GM12874 (cell line): ENCODE measurements around the gene LRRC56.

Source experiments
- CTCF ChIP-seq: IDR thresholded peaks from 2 replicates; pipeline ENCODE4 v1.5.1; 2011; ENCODE audit warnings: low read depth, mild to moderate bottlenecking, control low read depth, low read length, moderate library complexity; ENCODE audit not compliant: insufficient read depth

Gene LRRC56

DNA sequence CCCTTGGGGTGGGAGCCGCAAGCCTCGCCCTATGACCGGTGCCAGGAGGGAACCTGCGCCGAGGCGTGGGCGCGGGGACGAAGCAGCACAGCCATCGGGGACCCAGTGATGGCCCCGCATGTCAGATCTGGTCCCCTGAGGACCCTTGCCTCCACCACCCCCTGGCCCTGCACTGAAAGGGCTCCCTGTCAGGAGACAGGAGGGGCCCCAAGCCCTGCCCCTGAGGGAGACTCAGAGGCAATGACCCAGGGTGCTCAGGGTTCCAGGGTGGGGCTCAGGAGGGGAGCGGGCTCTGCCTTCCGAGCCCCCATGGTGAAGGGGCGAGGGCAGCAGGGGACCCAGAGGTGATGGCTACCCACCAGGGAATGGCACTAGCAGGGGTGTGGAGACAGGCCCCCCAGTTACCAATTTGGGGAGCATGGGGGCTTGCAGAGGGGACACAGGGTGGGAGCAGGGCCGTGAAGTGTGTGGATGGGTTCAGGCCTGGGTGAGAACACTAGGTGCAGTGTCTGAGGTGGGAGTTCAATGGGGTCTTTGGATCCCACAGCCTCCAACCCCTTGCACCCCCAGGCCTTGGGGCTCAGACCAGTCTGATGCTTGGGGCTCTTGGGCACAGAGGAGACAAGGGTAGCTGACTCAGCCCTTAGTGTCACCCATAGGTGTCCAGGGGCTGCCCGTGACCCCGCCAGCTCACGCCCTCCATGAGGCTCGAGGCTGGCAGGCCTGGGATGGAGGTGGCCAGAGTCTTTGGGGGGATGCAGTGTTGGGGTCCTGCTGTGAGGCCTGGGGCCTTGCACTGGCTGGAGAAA, 499 bp downstream of the LRRC56 start:
- no peak for TF ChIP-seq CTCF

DNA sequence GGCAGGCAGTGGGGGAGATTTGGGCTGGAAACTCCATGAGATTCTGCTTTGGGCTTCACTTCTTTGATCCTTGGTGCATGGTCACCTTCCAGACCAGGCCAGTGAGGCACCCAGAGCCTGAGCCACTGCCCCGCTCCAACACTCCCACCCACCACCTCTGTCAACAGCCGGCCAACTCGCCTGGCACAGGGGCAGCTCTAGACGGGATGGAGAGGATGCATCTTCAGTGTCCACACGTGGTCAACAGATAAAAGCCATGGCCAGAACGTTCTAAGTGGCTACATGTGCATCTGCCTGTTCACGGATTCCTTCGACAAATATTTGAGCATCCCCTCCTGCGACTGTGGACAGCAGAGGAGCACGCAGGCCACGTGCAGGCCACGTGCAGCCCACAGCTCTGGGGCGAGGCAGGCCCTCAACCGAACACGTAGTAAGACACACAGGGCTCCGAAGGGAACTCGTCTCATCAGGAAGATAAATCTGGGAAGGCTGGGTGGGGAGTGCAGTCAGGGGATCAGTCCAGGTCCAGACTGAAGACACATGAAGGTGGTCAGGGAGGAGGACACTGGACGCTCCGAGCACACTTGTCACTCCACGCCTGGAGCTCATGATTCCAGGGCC, 1.2 kb downstream of the LRRC56 start:
- no peak for TF ChIP-seq CTCF

DNA sequence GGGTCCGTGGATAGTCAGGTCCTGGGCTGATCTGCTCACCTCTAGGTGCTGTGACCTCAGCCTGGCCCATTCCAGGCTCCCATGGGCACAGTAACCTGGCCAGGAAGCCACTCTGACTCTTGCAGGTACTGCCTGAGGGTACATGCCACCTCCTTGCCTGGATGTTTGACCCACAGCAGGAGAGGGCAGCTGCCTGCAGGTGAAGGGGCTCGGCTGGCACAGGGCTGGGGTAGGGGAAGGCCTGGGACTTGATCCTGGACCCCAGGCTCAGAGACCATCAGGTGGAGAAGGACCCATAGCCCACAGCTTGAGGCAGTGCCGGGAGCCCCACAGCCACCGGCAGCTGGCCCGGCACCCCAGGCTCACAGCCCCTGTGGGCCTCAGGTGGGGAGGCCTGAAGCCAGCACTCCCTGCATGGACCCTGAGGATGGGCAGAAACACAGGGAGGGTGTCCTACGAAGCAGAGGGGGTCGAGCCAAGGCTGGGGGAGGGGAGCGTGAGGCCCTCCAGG, 2.7 kb downstream of the LRRC56 start:
- TF ChIP-seq CTCF: no peak

DNA sequence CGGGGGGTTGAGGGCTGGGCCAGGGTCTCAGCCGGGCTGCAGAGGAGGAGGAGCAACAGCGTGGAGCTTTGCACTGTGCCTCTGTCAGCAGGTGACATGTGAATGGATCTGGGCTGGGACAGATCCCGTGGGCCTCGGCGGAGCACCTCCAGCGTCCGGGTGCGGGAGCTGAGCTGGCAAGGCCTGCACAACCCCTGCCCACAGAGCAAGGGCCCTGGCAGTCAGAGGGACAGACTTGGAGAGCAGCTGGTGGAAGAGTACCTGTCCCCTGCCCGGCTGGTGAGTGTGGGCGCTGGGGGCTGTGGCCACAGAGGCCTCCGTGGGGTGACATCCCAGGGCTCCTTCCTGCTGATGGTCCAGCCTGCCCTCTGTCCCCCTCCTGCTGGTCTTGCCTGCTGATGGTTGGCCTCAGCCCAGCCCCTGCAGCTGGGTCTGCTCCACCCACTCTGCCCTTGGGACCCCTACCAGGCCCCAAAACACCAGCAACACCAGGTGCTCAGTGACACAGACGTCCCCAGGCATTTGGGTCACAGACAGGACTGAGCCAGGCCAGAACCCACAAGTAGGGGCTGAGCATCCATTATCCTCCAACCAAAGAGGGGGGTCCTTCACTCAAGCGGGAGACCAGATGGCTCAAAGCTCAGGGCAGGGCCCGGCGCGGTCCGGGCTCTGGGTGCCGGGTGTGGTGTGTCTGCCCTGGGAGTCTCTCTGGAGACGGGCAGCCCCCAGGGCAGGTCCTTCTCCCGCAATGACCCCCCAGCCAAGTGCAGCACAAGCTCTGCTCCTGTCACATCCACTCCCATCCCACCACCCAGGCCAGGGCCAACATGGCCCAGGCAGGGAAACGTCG, 3.5 kb downstream of the LRRC56 start:
- no peak for TF ChIP-seq CTCF

DNA sequence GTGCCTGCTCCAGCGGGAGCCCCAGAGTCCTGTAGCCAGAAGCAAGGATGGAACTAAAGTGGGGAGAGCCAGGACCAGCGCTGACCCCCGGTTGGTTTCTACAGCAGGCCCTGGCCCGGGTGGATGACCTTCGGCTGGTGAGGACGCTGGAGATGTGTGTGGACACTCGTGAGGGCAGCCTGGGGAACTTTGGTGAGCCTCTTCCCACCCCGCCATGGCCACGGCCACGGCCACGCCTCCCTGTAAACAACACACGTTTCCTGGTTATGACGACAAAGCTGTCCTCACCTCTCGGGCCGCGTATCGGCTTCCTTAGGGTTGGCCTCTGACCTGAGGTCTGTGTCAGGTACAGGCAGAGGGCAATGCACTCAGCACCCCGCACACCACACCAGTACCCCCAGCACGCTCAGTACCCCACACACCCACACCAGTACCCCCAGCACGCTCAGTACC, 4.1 kb downstream of the LRRC56 start:
- no peak for TF ChIP-seq CTCF

DNA sequence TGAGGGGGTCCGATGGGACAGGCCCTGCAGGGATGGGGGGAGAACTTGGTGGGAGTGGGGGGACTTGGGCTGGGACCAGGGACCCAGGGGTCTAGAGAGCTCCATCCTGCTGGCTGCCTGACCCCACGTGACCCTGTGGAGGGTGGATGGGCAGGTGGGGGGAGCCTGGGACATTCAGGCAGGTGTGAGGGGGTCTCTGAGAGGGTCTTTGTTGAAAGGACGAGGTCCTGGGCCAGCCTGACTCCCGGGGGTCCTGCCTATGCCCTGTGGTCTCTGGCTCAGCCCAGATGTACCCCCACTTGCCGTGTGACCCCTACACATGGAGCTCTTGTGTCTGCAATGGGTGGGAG, 7.5 kb downstream of the LRRC56 start:
- no peak for TF ChIP-seq CTCF

DNA sequence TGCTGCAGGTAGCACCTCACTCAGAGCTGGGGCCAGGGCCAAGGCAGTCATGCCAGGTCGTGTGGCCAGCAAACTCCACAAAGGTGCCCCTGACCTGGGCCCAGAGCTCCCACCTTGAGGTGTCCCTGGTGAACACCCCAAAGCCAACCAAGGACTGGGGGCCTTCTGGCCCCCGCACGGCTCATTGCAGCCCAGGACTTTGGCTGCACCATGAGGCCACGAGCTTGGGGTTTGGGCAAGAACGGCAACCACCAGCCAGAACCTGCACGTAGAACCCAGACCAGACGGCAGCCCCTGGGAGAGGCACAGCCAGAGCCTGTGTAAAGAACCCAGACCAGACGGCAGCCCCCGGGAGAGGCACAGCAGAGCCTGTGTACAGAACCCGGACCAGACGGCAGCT, 7.8 kb downstream of the LRRC56 start:
- TF ChIP-seq CTCF: no peak
